PC-3 (cell line): ENCODE results near the gene IGFBP3.

Experiments used
- EZH2 ChIP-seq: fragments of 300-600 bp; sonication (generic); IDR thresholded peaks from one replicate; pipeline ENCODE4 v1.6.1; 2017; ENCODE audit warnings: antibody characterized with exemption, mild to moderate bottlenecking, low read length; ENCODE audit not compliant: unreplicated experiment
- TF ChIP-seq, protein P1 (sequence below): fragments of 300-600 bp; sonication (generic); conservative IDR thresholded peaks from 2 replicates; pipeline ENCODE4 v1.5.1; 2017; ENCODE audit warnings: antibody characterized with exemption, low read depth, mild to moderate bottlenecking, low read length

DNA sequence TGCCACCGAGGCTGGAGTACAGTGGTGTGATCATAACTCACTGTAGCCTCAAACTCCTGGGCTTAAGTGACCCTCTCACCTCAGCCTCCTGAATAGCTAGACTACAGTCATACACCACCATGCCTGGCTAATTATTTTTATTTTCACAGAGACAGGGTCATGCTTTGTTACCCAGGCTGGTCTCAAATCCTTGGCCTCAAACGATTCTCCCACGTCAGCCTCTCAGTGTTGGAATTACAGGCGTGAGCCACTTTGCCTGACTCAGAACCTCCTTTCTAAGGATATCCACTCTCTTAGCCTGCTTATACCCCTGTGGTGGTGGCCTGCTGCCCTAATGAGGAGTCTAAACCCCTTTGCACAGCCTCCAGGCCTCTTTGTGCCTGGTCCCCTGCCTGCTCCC, 36.9 kb downstream of the IGFBP3 start:
- TF ChIP-seq, protein P1, sequence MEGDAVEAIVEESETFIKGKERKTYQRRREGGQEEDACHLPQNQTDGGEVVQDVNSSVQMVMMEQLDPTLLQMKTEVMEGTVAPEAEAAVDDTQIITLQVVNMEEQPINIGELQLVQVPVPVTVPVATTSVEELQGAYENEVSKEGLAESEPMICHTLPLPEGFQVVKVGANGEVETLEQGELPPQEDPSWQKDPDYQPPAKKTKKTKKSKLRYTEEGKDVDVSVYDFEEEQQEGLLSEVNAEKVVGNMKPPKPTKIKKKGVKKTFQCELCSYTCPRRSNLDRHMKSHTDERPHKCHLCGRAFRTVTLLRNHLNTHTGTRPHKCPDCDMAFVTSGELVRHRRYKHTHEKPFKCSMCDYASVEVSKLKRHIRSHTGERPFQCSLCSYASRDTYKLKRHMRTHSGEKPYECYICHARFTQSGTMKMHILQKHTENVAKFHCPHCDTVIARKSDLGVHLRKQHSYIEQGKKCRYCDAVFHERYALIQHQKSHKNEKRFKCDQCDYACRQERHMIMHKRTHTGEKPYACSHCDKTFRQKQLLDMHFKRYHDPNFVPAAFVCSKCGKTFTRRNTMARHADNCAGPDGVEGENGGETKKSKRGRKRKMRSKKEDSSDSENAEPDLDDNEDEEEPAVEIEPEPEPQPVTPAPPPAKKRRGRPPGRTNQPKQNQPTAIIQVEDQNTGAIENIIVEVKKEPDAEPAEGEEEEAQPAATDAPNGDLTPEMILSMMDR, result no peak
- TF ChIP-seq EZH2, result no peak
